ENCODE measurements around the gene ST7.

Gene ST7

DNA sequence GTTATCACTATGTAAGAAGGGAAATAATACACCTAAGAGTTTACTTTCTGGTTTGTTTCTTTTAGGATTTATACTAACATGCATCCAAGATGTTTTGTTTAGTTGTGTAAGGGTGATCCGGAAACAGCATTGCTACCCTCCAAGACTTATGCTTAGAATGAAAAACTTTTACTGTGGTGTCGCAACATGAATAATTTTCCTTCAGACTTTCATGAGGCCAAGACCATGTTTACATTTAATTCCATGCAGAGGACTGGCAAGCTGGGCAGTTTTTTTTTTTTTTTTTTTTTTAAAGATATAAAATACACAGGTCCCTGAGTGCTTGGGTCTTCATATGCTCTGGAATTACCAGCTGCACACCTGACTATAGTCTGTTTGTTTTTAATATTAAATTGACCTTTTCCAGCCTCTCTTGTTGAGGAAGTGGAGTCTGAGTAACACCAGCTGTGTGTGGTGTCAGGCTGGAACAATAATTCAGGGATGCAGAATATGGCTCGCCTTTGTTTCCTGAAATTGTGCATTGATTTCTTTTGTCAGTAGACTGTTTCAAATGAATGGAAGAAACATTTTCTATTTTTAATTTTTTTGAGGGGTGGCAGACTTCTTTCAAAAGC lies 81.7 kb downstream of the ST7 start:
- DNase-seq: no peak

DNA sequence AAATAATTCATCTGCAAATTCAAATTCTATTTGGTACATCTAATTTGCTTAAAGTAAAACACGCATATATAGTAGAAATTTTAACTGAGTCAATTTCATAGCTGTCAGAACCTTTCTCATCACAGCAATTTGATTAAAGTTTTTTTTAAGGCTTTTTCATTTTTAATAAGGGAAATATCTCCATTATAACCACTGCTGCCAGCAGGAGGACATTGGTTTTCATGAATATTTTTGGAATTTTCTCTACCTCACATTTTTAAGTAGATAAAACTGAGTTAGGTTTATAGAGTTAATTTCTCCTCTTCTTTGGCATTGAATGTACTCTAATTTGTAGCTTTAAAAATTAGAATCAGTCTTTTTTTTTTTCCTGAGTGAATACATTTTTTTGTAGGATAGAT lies 82.2 kb downstream of the ST7 start:
- DNase-seq: no peak

DNA sequence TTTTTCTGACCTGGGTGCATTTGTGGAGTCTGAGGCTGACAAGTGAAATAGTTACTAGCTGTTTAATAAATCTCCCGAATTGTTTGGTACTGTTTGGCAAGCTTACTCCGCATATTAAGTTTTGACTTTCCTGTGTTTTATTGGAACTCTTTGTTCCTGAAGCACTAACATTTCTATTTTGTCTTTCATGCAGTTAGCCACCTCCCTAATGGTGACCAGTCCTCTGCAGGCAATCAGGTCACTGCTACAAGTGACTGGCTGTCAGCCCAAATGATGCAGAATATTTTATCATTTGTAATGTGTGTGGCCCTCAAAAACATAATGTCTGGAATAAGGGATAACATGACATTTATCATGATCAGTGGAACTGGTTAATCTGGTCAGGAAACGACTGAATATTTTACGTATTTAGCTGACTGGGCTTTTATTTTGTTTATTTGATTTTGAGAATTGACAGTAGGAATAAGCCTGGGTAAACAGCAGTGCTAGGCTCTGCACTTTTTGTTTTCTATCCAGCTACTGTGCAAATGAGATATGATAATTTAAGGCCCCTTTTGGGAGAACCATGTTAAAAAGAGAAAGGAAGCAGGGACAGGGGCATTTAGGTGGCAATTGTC lies 82.9 kb downstream of the ST7 start:
- no peak for DNase-seq

DNA sequence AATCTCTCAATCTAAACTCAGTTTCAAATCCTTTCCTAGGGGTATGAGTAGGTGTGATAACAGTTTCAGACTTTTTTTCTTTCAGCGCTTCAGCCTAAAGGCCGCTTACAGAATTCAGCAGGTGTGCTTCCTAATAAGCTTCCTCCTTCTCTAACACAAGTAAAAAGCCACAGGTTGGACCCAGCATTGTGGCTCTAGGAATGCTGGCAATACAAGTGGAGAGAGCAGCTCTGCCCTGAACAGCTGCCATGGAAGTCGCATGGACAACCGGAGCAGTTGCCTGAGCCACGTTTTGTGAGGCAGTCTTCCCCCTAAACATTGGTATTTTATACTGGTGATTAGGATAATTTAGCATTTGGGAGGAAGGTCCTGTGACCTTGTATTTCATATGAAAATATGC lies 83.5 kb downstream of the ST7 start:
- DNase-seq: no peak

DNA sequence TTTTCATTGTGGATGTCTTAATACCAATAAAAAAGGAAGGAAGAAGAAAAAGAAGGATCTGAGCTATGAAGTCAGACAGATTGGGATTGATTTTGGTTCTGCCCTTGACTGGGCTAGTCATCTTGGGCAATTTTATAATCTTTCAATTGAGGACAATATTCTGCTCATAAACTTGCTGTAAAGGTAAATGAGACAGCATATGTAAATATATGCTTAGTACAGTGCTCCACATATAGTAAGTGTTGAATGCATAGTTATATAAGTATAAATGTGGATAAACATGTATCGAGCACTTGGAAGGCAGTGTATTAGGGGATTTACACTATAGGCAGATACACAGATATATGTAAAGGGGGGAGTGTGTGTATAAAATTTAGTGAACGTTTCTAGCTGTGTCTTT lies 85.1 kb downstream of the ST7 start:
- DNase-seq: no peak

DNA sequence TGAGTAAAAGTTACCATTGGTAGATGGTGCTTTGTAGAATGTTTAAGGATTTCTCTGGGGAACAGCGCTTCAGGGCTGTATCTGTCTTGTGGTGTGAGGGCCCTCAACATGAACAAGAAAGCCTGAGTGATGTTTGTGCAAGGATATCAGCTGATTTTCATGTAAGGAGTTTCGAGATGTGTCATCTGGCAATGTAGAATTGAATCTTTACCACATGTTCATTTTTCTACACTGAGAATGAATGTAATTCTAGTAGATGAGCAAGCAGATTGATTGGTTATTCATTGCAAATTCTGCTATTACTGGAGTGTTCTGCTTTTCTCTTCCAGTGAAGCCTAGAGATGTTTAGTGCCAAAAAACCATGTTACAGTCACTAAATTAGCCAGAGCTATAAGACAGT lies 87.7 kb downstream of the ST7 start:
- no peak for DNase-seq

DNA sequence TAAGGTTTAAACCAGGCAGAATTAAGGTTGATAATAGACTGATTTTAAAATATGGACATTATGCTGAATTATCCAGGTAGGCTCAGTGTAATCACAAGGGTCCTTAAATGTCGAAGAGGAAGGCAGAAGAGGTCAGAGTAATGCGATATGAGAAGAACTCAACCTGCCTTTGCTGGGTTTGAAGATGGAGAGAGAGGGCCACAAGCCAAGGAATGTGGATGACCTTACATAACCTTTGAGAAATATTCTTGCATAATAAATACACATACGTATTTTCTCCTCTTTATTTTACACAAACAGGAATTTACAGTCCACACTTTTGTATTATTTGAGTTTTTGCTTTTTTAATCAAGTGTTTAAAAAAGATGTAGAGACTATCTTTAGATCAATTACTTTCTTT lies 88.5 kb downstream of the ST7 start:
- DNase-seq: no peak

DNA sequence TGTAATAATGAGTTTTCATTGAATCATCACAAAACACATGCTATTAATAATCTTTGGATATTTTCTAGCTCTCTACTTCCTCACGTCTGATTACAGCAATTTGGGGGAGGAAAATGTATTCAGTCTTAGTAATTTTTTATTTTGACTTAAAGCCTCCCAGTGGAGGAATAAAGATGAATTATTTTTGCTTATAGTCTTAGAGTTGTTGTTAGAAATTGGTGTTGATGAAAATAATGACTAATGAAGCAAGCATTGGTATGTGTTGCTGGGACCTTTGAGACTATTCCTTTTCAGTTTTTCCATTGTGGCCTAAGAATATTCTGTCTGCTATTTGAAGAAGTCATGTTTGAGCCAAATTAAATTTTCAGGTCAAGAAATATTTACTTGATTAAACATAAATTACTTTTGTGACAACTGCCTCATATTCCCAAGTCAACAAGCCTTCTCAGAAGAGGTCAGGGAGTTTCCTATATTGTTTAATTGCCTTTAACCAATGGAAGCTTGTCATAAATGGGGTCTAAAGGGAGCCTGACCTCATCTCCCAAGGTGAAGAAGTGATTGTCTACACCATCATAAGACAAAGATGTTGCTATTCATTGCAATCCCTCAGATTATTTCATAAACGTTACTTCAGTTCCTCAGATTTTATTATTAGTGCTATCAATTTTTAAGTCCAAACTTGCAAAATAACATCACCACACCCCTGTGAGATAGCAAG lies 90.0 kb downstream of the ST7 start:
- no peak for DNase-seq

DNA sequence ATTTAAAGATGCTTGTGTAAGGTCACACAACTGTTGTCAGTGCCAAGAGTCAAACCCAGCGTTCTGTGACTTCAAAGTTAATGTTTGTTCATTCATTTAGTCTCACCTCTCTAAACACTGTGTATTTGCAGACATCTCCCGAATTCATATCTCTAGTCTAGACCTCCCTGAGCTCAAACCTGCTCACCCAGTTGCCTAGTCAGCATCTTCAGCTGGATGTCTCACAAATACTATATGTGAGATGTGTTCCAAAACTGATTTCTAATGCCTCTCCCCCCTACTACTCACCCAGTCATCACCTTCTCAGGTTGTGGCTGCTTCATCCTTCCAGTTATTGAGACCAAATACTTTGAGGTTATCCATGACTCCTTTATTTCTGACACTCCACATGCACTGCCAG lies 91.4 kb downstream of the ST7 start:
- DNase-seq: no peak

DNA sequence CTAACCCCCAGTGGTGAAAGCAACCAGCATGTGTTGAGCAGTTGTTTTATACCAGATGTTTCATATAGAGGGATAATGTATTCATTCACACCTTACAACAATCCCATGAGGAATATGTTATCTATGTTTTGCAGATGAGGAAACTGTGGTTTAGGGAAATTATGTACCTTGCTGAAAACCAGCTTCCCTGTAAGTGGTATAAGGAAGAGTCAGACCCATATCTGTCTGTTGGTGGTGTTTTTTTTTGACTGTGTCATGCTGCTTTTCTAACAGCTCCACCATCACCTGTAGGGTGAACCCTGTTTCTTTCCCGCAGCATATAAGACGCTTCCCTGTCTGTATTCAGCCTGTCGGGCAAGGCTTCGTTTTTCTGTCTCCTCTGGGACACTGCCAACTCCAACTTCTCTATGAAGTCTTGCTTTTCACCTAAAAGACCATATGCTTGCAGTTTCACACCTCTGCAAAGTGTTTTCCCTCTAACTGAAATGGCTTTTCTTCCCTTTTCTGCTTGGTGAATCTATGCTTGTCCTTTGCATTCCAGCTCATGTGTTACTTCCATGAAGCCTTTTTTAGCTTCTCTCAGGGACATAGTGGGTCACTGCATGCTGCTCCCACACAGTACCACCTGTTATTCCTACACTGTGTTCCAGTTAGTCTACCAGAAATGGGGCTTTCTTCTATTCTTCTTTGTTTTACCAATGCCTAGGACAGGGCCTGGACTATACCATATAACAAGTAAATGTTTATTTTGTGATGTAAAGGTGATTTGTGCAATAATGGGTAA lies 92.8 kb downstream of the ST7 start:
- DNase-seq: no peak

DNA sequence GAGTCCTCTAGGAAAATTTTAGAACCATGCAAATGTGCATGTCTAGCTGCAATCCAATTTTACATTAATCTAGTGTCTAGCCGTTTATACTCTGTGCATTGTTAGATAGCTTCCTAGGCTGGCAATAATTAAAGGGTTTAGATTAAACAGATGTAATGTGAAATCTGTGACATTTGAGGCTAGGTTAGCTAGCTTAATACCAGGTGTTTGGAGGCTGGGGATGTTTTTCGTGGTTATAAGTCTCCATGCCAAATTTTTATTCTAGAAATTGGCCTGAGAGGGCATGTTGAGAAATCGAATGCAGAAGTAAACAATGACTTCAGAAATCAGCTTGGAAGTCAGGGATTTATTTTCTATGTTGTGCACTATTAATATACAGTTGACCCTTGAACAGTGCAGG lies 94.2 kb downstream of the ST7 start:
- no peak for DNase-seq

DNA sequence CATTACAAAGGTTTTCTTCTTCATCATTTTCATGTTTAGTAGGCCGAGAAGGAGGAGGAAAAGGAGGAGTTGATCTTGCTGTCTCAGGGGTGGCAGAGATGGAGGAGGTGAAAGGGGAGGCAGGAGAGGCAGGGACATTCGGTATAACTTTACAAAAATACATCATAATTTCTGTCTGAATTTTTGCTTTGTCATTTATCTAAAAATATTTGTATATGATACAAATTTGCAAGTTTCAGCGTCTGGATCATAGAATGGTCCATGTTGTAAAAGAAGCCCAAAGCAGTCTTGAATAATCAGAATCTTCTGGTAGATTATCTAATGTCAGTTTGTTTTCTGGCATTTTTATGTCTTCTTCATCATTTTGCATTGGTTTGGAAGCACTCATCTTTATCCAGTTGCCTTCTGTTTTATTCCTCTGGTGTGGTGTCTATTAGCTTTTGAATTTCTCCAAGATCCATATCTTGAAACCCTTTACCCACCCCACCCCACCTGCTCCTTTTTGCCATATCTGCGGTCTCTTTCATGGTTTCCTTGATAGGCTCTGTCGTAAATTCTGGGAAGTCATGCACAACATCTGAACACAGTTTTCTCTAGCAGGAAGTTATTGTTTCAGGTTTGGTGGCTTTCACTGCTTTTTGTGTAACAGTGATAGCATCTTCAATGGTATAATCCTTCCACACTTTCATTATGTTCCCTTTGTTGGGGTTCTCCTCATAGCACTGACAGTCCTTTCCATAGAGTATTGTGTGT lies 95.0 kb downstream of the ST7 start:
- no peak for DNase-seq

DNA sequence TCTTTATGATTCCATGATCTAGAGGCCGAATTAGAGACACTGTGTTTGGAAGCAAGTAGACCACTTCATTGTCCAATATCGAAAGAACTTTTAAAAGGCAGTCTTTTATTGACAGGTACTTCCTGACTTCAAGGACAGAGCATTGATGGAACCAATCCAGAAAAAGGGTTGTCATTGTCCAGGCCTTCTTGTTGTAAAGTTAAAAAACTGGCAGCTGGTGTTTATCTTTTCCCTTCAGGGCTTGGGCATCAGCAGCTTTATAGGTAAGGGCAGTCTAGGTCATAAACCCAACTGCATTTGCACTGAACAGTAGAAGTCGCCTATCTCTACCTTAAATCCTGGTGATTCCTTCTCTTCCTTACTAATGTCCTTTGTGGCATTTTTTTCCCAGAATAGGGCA lies 95.6 kb downstream of the ST7 start:
- DNase-seq: no peak

DNA sequence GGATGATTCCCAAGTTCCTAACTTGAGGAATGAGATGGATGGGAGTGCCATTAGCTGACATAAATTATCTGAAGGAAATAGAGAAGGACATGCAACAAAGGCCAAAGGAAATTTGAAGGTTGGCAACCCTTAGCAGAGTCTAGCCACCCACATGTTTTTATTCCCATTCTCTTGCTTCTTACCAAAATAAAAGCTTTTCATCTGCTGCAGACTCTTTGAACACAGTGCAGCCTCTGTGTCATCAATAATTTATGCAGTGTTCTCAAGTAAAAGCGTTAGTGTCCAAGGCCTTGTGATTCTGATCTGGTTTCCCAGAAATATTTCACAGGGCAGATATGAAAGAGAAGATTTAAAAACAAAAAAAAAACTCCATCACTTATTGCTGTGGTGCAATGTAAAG lies 98.5 kb downstream of the ST7 start:
- no peak for DNase-seq

DNA sequence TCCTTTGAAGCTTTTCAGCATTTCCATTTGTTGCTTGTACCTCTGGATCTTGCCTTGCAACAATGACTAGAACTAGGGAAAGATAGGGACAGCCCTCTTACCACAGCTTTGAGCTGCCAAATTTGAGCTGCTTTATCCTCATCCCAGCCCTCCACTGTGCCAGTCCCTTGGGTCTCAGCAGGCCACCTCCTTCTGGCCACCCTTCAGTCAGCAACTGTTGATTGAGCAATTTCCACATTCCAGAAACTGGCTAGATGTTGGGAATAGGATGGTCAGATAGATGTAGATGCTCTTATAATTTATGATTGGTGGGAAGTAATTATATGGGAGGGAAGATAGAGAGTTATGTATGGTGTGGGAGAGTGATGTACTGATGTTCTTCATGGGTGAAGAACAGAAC lies 100.1 kb downstream of the ST7 start:
- DNase-seq: no peak

DNA sequence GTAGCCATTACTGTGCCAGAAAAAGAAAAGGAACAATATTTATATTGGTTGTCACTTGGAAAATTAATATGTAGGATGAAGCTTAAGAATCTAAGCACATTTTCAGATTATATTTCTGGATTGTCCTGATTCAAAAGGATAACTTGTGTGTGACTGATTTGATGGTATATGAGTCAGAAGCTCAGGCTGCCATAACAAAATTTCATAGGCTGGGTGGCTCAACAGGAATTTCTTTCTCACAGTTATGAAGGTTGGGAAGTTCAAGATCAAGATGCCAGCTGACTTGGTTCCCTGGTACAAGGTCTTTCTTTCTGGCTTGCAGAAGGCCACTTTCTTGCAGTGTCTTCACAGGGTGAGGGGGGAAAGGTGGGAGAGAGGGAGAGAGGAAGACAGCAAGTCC lies 108.5 kb downstream of the ST7 start:
- no peak for DNase-seq

DNA sequence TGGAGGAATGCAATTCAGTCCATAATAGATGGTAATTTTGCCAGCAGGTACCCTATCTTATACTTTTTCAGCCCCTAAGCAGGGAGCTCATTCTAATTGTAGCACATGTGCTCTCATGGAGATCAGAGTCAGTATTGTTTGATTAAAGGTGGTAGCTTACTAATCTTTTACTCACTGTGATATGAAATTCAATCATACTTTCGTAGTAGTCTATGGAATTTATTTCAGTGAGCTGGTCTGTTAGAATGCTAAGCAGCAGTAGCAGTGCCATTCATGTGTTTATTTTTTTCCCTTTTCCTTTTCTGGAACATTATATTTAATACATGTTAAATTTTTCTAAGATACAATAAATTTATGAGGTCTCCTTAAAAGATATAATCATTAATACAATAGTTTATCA lies 109.0 kb downstream of the ST7 start:
- no peak for DNase-seq

DNA sequence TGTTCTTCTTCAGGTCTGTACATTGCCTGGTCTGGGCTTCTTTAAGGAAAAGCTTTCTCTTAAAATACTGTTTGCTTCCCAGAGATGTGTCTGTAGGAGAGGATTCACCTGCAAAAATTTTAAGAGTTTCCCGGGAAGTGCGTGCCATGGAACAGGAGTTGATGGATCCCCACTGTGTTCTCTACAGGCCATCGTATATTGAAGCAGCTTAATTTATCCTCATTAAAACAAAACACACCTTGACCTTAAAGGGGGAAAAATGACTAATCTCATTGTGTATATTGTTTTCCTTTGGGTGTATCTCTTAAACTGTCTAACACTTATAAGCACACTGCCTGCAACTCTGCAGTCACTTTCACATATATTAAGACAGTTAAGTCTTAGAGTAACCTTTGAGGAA lies 111.4 kb downstream of the ST7 start:
- DNase-seq: no peak

DNA sequence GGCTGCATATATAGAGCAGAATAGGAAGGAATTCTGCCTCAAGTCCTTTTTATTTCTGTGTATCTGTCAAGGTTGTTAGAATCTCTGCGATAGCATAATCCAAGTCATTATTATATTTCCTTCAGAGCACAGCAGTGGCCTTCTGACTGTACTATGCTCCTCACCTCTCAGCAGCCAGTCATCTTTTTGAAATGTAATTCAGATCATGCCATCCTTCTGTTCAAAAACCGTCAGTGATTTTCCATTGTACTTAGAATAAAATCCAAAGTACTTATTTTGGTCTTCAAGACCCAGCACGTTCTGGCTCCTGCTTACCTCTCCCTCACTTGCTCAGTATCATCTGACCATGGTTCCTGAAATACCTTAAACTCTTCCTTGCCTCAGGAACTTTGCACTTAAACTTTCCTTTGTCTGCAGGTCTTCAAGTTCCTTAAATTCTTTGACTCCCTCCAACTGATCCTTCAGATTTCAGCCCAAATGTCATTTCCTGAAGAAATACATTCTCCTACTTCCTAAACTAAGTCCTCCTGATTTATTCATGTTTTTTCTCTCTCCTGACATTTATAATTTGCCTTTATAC lies 112.4 kb downstream of the ST7 start:
- no peak for DNase-seq

DNA sequence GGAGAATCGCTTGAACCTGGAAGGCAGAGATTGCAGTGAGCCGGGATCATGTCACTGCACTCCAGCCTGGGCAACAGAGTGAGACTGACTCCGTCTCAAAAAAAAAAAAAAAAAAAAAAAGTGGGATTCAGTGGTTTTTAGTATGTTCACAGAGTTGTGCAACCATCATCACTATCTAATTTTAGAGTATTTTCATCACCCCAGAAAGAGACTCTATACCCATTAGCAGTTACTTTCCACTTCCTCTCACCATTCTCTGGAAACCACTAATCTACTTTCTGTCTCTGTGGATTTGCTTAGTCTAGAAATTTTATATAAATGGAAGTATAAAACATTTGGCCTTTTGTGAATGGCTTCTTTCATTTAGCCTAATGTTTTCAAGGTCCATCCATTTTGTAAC lies 113.4 kb downstream of the ST7 start:
- no peak for DNase-seq

DNA sequence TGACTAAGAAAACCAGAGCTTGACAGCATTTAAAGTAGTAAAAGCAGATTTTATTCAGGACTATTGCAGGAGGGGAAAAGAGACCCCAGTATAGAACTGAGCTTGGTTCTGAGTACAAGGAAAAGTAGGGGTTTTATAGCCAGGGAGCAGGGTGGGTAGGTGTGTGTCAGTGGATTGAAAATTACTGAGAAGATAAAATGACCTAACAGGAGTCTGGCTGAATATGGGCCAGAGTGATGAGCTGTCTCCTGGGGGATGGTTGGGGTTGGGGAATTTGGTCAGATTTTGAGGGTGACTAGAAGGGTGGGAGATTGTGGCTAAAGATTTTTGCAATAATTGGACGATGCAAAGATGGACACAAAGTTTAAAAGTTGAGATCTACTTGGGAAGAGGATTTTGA lies 114.0 kb downstream of the ST7 start:
- no peak for DNase-seq

DNA sequence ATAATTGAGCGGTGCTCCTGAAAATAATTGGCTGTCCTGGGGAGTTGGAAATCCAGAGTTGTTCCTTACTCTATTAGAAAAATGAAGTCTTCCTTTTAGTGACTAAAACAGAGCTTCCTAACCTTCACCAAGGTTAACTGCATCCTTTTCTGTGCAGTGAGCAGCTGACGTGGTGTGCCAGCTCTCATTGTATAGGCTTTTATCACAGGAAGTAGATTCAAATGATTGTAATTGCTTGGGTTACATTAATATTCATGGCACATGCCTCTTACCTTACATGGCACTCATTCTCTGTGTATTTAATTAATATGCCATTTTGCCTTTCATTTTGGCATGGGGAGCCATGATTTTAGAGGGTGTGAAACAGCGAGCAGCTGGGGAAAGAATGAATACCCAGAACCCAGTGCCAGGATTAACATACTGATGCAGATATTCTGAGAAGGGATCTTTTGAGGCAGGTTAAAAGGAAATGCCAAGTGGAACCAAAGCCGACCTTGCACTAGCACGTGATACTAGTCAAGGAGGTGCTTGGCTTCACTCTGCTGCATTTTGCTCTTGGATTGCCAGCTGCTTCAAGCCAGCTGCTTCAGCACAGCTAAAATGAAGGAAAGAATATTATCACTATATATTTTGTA lies 115.3 kb downstream of the ST7 start:
- no peak for DNase-seq
